Ishikawa (cell line): ENCODE results near the gene SLC38A11.

Experiments
- CEBPB ChIP-seq: IDR thresholded peaks from 2 replicates; pipeline ENCODE4 v1.6.1; 2012
- CREB1 ChIP-seq: IDR thresholded peaks from 2 replicates; pipeline ENCODE4 v1.6.1; 2012; ENCODE audit warnings: low read depth
- EGR1 ChIP-seq: IDR thresholded peaks from 2 replicates; pipeline ENCODE4 v1.6.1; 2012
- EP300 ChIP-seq: IDR thresholded peaks from 2 replicates; pipeline ENCODE4 v1.6.1; 2012; ENCODE audit warnings: borderline replicate concordance
- FOXM1 ChIP-seq: IDR thresholded peaks from 2 replicates; pipeline ENCODE4 v1.6.1; 2012; ENCODE audit warnings: low read depth, borderline replicate concordance
- MAX ChIP-seq: IDR thresholded peaks from 2 replicates; pipeline ENCODE4 v1.6.1; 2012
- NFIC ChIP-seq: IDR thresholded peaks from 2 replicates; pipeline ENCODE4 v1.6.1; 2012
- RAD21 ChIP-seq: IDR thresholded peaks from 2 replicates; pipeline ENCODE4 v1.6.1; 2012; ENCODE audit warnings: low read depth
- REST ChIP-seq: IDR thresholded peaks from 2 replicates; pipeline ENCODE4 v1.6.1; 2012; ENCODE audit warnings: low read depth, mild to moderate bottlenecking
- TAF1 ChIP-seq: IDR thresholded peaks from 2 replicates; pipeline ENCODE4 v1.6.1; 2012; ENCODE audit warnings: low read depth, mild to moderate bottlenecking
- TCF12 ChIP-seq: IDR thresholded peaks from 2 replicates; pipeline ENCODE4 v1.6.1; 2012; ENCODE audit warnings: low read depth
- TEAD4 ChIP-seq: IDR thresholded peaks from 2 replicates; pipeline ENCODE4 v1.6.1; 2012
- YY1 ChIP-seq: IDR thresholded peaks from 2 replicates; pipeline ENCODE4 v1.6.1; 2012; ENCODE audit warnings: low read depth
- ZBTB7A ChIP-seq: IDR thresholded peaks from 2 replicates; pipeline ENCODE4 v1.6.1; 2012; ENCODE audit warnings: low read depth
- TF ChIP-seq, protein P1 (sequence below): IDR thresholded peaks from 2 replicates; pipeline ENCODE4 v1.6.1; 2012

SLC38A11 gene

DNA sequence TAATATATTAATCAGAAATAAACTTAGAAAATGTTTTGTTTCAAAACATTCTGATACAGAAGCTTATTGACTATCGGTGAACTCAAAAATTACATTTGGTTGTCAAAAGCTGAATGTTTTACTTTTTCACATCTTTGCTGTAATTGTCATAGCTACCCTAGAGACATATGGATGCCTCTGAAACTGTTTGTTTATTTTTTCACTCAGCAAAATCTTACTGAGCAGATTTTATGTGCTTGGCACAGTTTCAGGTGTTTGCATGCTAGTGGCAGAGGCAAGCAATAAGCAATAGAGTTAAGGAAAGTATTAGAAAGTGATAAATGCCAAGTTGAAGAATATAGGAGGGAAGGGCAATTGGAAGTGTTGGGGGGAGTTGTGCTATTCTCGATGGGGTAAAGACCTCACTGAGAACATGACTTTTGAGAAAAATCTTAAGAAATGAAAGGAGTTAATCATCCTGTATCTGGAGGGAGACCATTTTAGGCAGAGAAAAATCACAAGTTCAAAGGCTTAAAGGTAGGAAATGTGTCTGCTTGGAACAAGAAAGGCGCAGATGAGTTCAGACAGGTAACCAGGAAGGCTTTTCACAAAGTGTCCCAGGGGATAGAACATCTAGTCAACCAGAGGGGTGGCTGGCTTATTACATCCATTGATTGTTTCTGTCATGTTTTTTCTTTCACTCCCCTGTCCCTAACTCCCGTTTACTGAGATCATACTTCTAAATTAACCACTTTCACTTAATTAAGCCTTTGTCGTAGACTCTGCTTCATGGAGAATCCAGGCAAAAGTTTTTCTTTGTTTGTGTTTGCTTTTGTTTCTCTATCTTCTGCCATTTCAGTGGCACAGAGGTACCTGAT is 86.5 kb downstream of the SLC38A11 start:
- TF ChIP-seq ZBTB7A = no peak
- TF ChIP-seq EP300 = no peak
- TF ChIP-seq REST = no peak
- TF ChIP-seq EGR1 = no peak
- TF ChIP-seq TEAD4 = no peak
- TF ChIP-seq FOXM1 = no peak
- no peak for TF ChIP-seq TAF1
- no peak for TF ChIP-seq NFIC
- TF ChIP-seq, protein P1, sequence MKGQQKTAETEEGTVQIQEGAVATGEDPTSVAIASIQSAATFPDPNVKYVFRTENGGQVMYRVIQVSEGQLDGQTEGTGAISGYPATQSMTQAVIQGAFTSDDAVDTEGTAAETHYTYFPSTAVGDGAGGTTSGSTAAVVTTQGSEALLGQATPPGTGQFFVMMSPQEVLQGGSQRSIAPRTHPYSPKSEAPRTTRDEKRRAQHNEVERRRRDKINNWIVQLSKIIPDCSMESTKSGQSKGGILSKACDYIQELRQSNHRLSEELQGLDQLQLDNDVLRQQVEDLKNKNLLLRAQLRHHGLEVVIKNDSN = no peak
- no peak for TF ChIP-seq YY1
- no peak for TF ChIP-seq MAX
- no peak for TF ChIP-seq CREB1
- no peak for TF ChIP-seq TCF12
- TF ChIP-seq CEBPB = no peak

GRCh38 chr2:164867779-164868397 is 87.4 kb downstream of the SLC38A11 start:
- TF ChIP-seq EGR1 = no peak
- no peak for TF ChIP-seq TCF12
- no peak for TF ChIP-seq RAD21

DNA sequence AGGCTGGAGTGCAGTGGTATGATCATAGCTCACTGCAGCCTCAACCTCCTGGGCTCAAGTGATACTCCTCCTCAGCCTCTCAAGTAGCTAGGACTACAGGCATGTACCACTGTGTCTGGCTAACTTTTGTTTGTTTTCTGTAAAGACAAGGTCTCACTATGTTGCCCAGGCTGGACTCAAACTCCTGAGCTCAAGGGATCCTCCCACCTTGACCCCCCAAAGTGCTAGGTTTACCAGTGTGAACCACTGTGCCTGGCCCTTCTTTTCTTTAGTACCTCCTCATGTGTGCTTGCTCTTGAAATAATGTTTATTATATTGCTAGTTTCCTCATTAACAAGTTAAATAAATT is 94.7 kb downstream of the SLC38A11 start:
- no peak for TF ChIP-seq EGR1
- TF ChIP-seq NFIC = no peak
- TF ChIP-seq TAF1 = no peak

DNA sequence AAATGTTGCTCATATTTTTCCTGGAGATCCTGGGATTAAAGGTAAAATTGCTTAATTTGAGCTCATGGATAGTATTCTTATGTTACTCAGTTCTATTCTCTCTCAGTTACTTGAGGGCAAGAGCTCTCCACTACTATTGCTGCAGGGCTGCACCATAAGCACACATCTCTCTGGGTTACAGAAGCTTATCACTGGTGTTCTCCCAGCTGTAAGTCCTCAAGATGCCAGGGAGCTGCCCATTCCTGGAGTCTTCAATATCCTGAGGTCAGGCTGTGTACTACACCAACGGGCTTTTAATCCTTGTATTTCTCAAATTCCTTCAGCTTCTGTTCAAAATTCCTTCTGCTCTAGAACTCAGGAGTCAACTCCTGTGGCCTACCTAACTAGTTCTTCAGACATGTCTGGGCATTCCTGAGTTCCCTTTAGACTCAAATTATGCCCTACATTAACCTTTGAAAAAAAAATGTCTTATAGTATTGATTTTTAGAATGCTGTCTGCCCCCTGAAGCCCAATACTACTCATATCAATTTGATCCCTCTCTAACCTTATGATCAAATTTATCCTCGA is 96.0 kb downstream of the SLC38A11 start:
- TF ChIP-seq CREB1 (no peak), TAF1 (no peak), ZBTB7A (no peak), YY1 (no peak), EGR1 (no peak), TEAD4 (no peak), REST (no peak), MAX (no peak), TCF12 (no peak)
- TF ChIP-seq, protein P1 = no peak

DNA sequence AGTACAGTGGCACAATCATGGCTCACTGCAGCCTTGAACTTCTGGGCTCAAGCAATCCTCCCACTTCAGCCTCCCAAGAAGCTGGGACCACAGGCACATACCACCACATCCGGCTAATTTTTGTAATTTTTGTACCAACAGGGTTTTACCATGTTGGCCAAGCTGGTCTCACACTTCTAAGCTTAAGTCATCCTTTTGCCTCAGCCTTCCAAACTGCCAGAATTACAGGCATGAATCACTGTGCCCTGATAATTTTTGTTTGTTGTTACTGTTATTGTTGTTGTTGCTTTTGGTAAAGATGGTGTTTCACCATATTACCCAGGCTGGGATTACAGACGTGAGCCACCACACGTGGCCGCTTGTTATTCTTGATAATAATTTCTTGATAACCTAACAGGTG is 103.2 kb downstream of the SLC38A11 start:
- TF ChIP-seq CREB1 (no peak), TEAD4 (no peak), TAF1 (no peak), EGR1 (no peak), RAD21 (no peak), ZBTB7A (no peak), CEBPB (no peak), NFIC (no peak), EP300 (no peak), MAX (no peak), REST (no peak), TCF12 (no peak), YY1 (no peak), FOXM1 (no peak)
- TF ChIP-seq, protein P1 = no peak
